KMS-11 (cell line): ENCODE data around the gene NUDT21.

ENCODE experiments used
- H2AFZ ChIP-seq: fragments of 200-600 bp; sonication (generic); 2 replicates; pipeline ENCODE4 v1.6.1; 2016; ENCODE audit warnings: antibody characterized with exemption, mixed run types, low read depth
- H3K27ac ChIP-seq: fragments of 200-600 bp; sonication (generic); 2 replicates; pipeline ENCODE4 v1.6.1; 2016; ENCODE audit warnings: mild to moderate bottlenecking, mixed run types
- H3K27me3 ChIP-seq: fragments of 200-600 bp; sonication (generic); 2 replicates; pipeline ENCODE4 v1.6.1; 2017; ENCODE audit warnings: mild to moderate bottlenecking, low read depth, mixed run types, moderate library complexity; ENCODE audit not compliant: insufficient read depth
- H3K36me3 ChIP-seq: fragments of 200-600 bp; sonication (generic); 2 replicates; pipeline ENCODE4 v1.6.1; 2017; ENCODE audit warnings: mild to moderate bottlenecking, mixed run types; ENCODE audit not compliant: insufficient read depth
- H3K4me1 ChIP-seq: fragments of 200-600 bp; sonication (generic); 2 replicates; pipeline ENCODE4 v1.6.1; 2016; ENCODE audit warnings: mild to moderate bottlenecking, low read depth, mixed run types; ENCODE audit not compliant: poor library complexity, severe bottlenecking
- H3K4me2 ChIP-seq: fragments of 200-600 bp; sonication (generic); 2 replicates; pipeline ENCODE4 v1.7.0; 2016; ENCODE audit warnings: mild to moderate bottlenecking, mixed run types
- H3K4me3 ChIP-seq: fragments of 200-600 bp; sonication (generic); IDR thresholded peaks from 2 replicates; pipeline ENCODE4 v1.6.1; 2017; ENCODE audit warnings: low read depth, low read length, mixed read lengths; ENCODE audit not compliant: insufficient read depth
- H3K79me2 ChIP-seq: fragments of 200-600 bp; sonication (generic); 2 replicates; pipeline ENCODE4 v1.6.1; 2016; ENCODE audit warnings: low read depth, mixed run types; ENCODE audit not compliant: insufficient read depth
- H3K9ac ChIP-seq: fragments of 200-600 bp; sonication (generic); 2 replicates; pipeline ENCODE4 v1.6.1; 2016; ENCODE audit warnings: mild to moderate bottlenecking, mixed run types
- H4K20me1 ChIP-seq: fragments of 200-600 bp; sonication (generic); 2 replicates; pipeline ENCODE4 v1.6.1; 2016; ENCODE audit warnings: mild to moderate bottlenecking, mixed run types; ENCODE audit not compliant: insufficient read depth
- TF ChIP-seq, protein P1 (sequence below): fragments of 200-600 bp; sonication (generic); conservative IDR thresholded peaks from 2 replicates; pipeline ENCODE4 v1.6.1; 2017; ENCODE audit warnings: low read depth, mild to moderate bottlenecking, antibody characterized with exemption, low read length, moderate library complexity, mixed read lengths

NUDT21 gene

DNA sequence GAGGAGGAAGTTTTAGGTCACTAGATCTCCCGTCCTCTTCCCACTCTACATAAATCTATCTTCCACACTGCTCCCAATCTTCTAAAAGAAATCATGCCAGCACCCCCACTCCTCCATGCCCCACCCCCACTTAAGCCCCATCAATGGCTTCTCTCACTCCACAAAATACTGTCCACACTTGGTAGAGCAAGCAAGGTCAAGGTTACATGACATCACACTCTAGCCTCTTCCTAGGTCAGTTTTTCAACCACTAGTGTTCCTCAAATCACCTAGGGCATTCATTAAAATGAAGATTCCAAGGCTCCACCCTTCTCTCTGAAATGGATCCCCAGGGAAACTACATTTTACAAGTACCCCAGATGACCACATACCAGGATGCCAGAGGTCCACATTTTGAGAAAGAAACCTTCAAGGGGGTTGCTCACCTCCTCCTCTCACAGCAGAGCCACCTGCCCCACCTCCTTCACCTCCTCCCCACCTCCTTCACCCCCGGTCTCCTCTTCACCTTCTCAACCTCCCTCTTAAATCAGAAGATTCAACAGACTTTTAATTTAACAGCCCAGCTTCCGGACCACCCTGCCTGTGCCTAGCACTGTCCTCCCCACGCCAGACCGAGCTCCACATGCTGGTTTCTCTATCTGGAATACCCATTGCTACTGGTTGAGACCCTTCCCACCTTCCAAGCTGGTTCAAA, 29.0 kb downstream of the NUDT21 start:
- peaks cover 26% of the 10 kb centered on the region for H3K4me1 ChIP-seq
- H3K36me3 ChIP-seq = no peaks in the 10 kb centered on the region
- no peak overlapping the region for H3K9ac ChIP-seq
- TF ChIP-seq, protein P1, sequence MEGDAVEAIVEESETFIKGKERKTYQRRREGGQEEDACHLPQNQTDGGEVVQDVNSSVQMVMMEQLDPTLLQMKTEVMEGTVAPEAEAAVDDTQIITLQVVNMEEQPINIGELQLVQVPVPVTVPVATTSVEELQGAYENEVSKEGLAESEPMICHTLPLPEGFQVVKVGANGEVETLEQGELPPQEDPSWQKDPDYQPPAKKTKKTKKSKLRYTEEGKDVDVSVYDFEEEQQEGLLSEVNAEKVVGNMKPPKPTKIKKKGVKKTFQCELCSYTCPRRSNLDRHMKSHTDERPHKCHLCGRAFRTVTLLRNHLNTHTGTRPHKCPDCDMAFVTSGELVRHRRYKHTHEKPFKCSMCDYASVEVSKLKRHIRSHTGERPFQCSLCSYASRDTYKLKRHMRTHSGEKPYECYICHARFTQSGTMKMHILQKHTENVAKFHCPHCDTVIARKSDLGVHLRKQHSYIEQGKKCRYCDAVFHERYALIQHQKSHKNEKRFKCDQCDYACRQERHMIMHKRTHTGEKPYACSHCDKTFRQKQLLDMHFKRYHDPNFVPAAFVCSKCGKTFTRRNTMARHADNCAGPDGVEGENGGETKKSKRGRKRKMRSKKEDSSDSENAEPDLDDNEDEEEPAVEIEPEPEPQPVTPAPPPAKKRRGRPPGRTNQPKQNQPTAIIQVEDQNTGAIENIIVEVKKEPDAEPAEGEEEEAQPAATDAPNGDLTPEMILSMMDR = no peak
- no peak overlapping the region for H3K4me3 ChIP-seq
- H3K27me3 ChIP-seq = no peaks in the 10 kb centered on the region
- H2AFZ ChIP-seq = no peak overlapping the region
- peaks cover 22% of the 10 kb centered on the region; the same call in 1 of the 2 replicates for H3K79me2 ChIP-seq
- no peak overlapping the region for H3K27ac ChIP-seq
- H4K20me1 ChIP-seq = no peaks in the 10 kb centered on the region
- no peak overlapping the region for H3K4me2 ChIP-seq

DNA sequence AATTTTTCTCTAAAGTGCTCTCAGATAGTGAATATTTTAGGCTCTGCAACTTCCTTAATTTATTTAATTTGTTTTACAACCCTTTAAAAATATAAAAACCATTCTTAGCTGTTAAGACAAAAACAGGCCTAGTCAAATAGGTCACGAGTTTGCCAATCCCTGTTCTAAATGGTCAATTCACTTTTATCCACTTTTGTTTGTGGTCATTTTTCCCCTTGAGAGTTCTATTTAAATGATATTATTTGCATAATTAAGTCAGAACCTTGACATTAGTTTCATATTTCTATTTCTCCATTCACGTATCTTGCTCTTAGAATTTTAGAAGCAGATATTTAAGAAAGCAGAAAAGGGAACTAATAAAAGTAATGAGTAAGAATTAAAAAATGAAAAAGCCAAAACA, 29.8 kb downstream of the NUDT21 start:
- TF ChIP-seq, protein P1 = no peak
- peaks cover 26% of the 10 kb centered on the region for H3K4me1 ChIP-seq
- no peak overlapping the region for H3K9ac ChIP-seq
- no peak overlapping the region for H2AFZ ChIP-seq
- H3K79me2 ChIP-seq = peaks cover 22% of the 10 kb centered on the region; the same call in 1 of the 2 replicates
- no peaks in the 10 kb centered on the region for H3K27me3 ChIP-seq
- H3K36me3 ChIP-seq = no peaks in the 10 kb centered on the region
- no peak overlapping the region for H3K4me2 ChIP-seq
- H3K27ac ChIP-seq = no peak overlapping the region
- no peaks in the 10 kb centered on the region for H4K20me1 ChIP-seq
- no peak overlapping the region for H3K4me3 ChIP-seq

DNA sequence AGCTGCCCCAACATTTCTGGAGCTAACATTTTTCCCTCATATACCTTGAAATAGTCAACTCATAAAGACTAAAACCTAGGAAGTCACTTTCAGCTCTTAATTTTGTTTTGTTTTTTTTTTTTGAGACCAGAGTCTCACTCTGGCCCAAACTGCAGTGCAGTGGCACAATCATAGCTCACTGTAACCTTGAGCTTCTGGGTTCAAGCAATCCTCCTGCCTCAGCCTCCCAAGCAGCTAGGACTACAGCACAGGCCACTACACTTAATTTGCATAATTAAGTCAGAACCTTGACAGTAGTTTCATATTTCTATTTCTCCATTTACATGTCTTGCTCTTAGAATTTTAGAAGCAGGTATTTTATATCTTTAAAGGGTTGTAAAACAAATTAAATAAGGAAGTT, 30.5 kb downstream of the NUDT21 start:
- Histone ChIP-seq H3K27ac (no peak overlapping the region), H3K27me3 (no peaks in the 10 kb centered on the region), H3K4me2 (no peak overlapping the region), H3K4me3 (no peak overlapping the region), H3K79me2 (peaks cover 22% of the 10 kb centered on the region; the same call in 1 of the 2 replicates), H3K36me3 (no peaks in the 10 kb centered on the region), H2AFZ (no peak overlapping the region), H3K4me1 (peaks cover 26% of the 10 kb centered on the region), H3K9ac (no peak overlapping the region), H4K20me1 (no peaks in the 10 kb centered on the region)
- TF ChIP-seq, protein P1 = no peak

DNA sequence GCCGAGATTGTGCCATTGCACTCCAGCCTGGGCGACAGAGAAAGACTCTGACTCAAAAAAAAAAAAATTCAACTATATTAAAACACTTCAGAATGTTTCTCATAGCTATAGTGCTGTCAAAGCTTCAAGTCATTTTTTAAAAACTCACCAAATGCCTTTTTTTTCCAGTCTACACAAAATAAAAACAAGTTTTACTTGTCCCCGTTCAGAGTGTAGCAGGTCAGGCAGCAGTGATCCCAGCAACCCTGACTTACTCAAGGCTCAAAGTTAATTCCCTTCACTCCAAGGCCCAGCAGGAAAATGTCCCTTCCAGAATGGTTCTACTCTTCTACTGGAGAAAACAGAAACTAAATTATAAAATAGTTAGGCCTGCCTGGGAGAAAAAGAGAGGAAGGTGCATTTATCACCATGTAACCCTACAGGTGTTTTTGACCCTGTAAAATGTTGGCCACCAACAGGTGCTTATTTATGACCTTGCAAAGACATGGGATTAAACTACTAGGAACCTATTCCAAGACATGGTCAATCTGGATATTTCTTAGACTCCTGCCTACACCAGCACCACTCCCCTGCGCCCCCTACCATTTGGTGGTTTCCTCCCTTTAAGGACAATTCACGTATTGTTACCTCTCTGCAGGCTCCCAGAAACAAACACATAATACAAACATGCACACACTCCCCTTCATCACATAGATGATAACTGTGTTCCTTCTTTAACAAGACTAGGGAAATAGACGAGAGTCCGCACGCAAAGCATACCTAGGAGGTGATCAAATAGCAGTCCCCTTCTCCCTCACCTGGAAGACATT, 31.2 kb downstream of the NUDT21 start:
- peaks cover 26% of the 10 kb centered on the region for H3K4me1 ChIP-seq
- TF ChIP-seq, protein P1 = no peak

More for the DNA sequence above, 31.2 kb downstream of the NUDT21 start:
- H2AFZ ChIP-seq = no peak overlapping the region
- H3K27ac ChIP-seq = no peak overlapping the region
- no peaks in the 10 kb centered on the region for H4K20me1 ChIP-seq
- H3K36me3 ChIP-seq = no peaks in the 10 kb centered on the region
- peaks cover 22% of the 10 kb centered on the region; the same call in 1 of the 2 replicates for H3K79me2 ChIP-seq
- H3K27me3 ChIP-seq = no peaks in the 10 kb centered on the region
- no peak overlapping the region for H3K4me3 ChIP-seq
- H3K4me2 ChIP-seq = no peak overlapping the region
- no peak overlapping the region for H3K9ac ChIP-seq
